Activated effector memory CD4-positive, alpha-beta T cell treated with Interleukin-2 at 50 U/mL for 16 hours (primary cell): ENCODE results near the gene OR52M1.
"Not testable (repeated sequence)": the region's sequence is repeated elsewhere in the genome, so short reads cannot be mapped to it uniquely, and the experiment has no call there.

Source experiments
- DNase-seq: peaks from one replicate; pipeline ENCODE4 v3.0.0-alpha.2; 2020

OR52M1 gene

GRCh38 chr11:4544891-4545290 lies at the start of gene OR52M1:
OR52M1 (plus strand) TSS chr11:4545191; CDS start chr11:4545191, 0 bp downstream.
- DNase-seq: no peak

- DNase-seq: no peak
These were observed 49.5 kb upstream of the OR52M1 start for GRCh38 chr11:4495487-4495886.

GRCh38 chr11:4495986-4496385 lies 49.0 kb upstream of the OR52M1 start:
- DNase-seq: no peak

- DNase-seq: no peak
These were observed 48.3 kb upstream of the OR52M1 start for GRCh38 chr11:4496557-4497248.

GRCh38 chr11:4508886-4509285 lies 36.1 kb upstream of the OR52M1 start:
- DNase-seq: no peak

- DNase-seq: no peak
These were observed 33.4 kb upstream of the OR52M1 start for GRCh38 chr11:4511282-4512245.

- no peak for DNase-seq
These were observed 30.8 kb upstream of the OR52M1 start for GRCh38 chr11:4514196-4514595.

GRCh38 chr11:4522339-4522738 lies 22.7 kb upstream of the OR52M1 start:
- DNase-seq: no peak

- DNase-seq: no peak
These were observed 22.2 kb upstream of the OR52M1 start for GRCh38 chr11:4522752-4523151.

GRCh38 chr11:4523666-4524065 lies 21.3 kb upstream of the OR52M1 start:
- DNase-seq: no peak

GRCh38 chr11:4527926-4528325 lies 17.1 kb upstream of the OR52M1 start:
- no peak for DNase-seq

- DNase-seq: not testable (repeated sequence)
These were observed 13.3 kb upstream of the OR52M1 start for GRCh38 chr11:4531686-4532085.

GRCh38 chr11:4539603-4540219 lies 5.3 kb upstream of the OR52M1 start:
- peak; percentile 1 for DNase-seq

- DNase-seq: no peak
These were observed 3.9 kb upstream of the OR52M1 start for GRCh38 chr11:4541071-4541470.

- DNase-seq: no peak
These were observed 1.4 kb upstream of the OR52M1 start for GRCh38 chr11:4543561-4543960.

GRCh38 chr11:4546878-4547277 lies 1.9 kb downstream of the OR52M1 start:
- DNase-seq: no peak

GRCh38 chr11:4547416-4547815 lies 2.4 kb downstream of the OR52M1 start:
- DNase-seq: no peak

- DNase-seq: no peak
These were observed 6.5 kb downstream of the OR52M1 start for GRCh38 chr11:4551346-4551979.

GRCh38 chr11:4559527-4560440 lies 14.8 kb downstream of the OR52M1 start:
- no peak for DNase-seq

- no peak for DNase-seq
These were observed 15.5 kb downstream of the OR52M1 start for GRCh38 chr11:4560467-4560866.

GRCh38 chr11:4565371-4565770 lies 20.4 kb downstream of the OR52M1 start:
- DNase-seq: no peak

GRCh38 chr11:4569075-4569474 lies 24.1 kb downstream of the OR52M1 start:
- no peak for DNase-seq
